ENCODE results near the gene IFI35.
"Not testable (repeated sequence)": the region's sequence is repeated elsewhere in the genome, so short reads cannot be mapped to it uniquely, and the experiment has no call there.

IFI35 gene

DNA sequence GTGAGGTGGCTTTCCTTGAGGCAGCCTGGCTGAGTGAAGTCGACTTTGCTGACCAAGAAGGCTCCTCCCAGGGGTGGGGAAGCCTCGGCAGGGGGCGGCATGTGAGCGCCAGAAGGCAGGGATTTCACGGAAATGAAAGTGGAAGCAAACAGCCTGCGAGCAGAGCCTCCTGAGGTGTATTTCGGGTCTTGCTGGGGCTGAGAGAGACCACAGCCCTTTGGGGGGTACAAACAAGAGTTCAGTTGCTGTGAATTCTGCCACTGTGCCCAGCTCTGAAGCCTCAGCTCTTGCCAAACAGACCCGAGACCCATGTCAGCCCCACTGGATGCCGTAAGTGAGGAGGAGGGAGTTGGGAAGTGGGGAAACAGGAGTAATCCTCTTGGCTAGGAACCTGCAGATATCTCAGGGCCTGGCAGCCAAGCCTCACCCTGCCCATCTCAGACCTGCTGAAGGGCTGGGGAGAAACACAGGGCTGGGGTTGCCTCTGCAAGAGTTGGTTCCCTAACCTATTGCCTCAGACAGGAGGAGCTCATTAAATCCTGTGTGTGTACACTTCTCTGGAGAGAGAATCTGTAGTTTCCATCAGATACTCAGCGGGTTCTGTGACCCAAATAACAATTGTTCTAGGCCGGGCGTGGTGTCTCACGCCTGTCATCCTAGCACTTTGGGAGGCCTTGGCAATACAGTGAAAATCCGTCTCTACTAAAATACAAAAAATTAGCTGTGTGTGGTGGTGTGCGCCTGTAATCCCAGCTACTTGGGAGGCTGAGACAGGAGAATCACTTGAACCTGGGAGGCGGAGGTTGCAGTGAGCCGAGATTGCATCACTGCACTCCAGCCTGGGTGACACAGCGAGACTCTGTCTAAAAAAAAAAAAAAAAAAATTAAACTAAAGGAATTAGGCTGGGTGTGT, at the start of gene IFI35:
IFI35 (plus strand) TSS at position 146 of the 913 bp plus-strand sequence; CDS start at position 310, 164 bp downstream.
- peak within 1 kb of the TSS; percentile 58 for H3K4me3 ChIP-seq (ENCODE audit: low read length)
- peak within 1 kb of the TSS; percentile 72 for H3K9ac ChIP-seq (ENCODE audit: low read depth, low read length)
- no peaks in the 10 kb centered on the region for H3K9me3 ChIP-seq (ENCODE audit: insufficient read depth, low read depth, low read length)
- no peaks in the 10 kb centered on the region for H3K27me3 ChIP-seq (ENCODE audit: insufficient read depth, low read length)
- no peak within 1 kb of the TSS for H3K27ac ChIP-seq (ENCODE audit: low read length)
- peaks cover 25% of the 10 kb centered on the region for H3K36me3 ChIP-seq (ENCODE audit: insufficient read depth, low read depth, low read length)
- no peaks in the 10 kb centered on the region for H3K4me1 ChIP-seq (ENCODE audit: insufficient read depth, low read length)

DNA sequence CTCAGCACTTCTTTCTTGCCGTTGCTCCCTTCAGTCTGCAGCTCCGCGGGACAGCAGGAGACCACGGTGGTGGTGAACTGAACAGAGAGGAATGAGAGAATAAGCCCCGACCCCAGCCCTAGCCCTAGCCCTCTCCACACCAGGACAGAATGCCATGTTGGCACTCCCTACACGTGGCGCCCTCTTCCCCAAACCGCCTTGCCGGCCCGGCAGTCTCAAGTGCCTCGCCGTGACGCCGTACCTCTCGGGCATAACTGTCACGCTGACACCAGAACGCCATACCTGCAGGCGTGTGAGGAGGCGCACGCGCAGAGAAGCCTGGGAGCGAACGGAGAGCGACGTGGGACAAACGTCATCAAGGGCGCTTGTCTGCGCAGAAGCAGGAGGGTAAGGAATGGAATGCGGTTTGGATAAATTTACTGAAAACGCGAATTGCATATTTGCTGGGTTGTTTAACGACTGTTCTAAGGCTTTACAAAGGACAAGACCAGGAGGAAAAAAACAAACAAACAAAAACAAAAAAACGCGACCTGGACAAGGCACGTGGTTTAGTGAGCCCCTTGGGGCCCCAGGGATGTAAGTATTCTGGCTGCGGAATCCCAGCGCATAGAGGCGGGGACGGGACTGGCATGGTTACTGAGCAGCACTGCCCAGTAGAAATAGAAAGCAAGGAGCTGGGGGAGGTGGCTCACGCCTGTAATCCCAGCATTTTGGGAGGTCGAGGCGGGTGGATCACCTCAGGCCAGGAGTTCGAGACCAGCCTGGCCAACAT, 42.2 kb upstream of the IFI35 start, which contains the start of gene AARSD1:
AARSD1 (minus strand) TSS at position 294 of the 772 bp plus-strand sequence; CDS start at position 280, 14 bp downstream.
- no peaks in the 10 kb centered on the region for H3K9me3 ChIP-seq (ENCODE audit: insufficient read depth, low read depth, low read length)
- H3K27me3 ChIP-seq (ENCODE audit: insufficient read depth, low read length): no peaks in the 10 kb centered on the region
- H3K4me3 ChIP-seq (ENCODE audit: low read length): peak within 1 kb of the TSS; percentile 97
- H3K9ac ChIP-seq (ENCODE audit: low read depth, low read length): peak within 1 kb of the TSS; percentile 89
- H3K36me3 ChIP-seq (ENCODE audit: insufficient read depth, low read depth, low read length): peaks cover 33% of the 10 kb centered on the region
- peak within 1 kb of the TSS; percentile 97 for H3K27ac ChIP-seq (ENCODE audit: low read length)
- no peaks in the 10 kb centered on the region for H3K4me1 ChIP-seq (ENCODE audit: insufficient read depth, low read length)

- Histone ChIP-seq H3K27ac (ENCODE audit: low read length) (no peak overlapping the region), H3K4me1 (ENCODE audit: insufficient read depth, low read length) (no peaks in the 10 kb centered on the region), H3K9ac (ENCODE audit: low read depth, low read length) (no peak overlapping the region), H3K36me3 (ENCODE audit: insufficient read depth, low read depth, low read length) (no peaks in the 10 kb centered on the region), H3K4me3 (ENCODE audit: low read length) (no peak overlapping the region), H3K27me3 (ENCODE audit: insufficient read depth, low read length) (no peaks in the 10 kb centered on the region), H3K9me3 (ENCODE audit: insufficient read depth, low read depth, low read length) (no peaks in the 10 kb centered on the region)
These were observed 38.7 kb upstream of the IFI35 start for GRCh38 chr17:42967925-42968324.

- Histone ChIP-seq H3K4me1 (ENCODE audit: insufficient read depth, low read length) (no peaks in the 10 kb centered on the region), H3K27ac (ENCODE audit: low read length) (no peak overlapping the region), H3K27me3 (ENCODE audit: insufficient read depth, low read length) (no peaks in the 10 kb centered on the region), H3K4me3 (ENCODE audit: low read length) (no peak overlapping the region), H3K36me3 (ENCODE audit: insufficient read depth, low read depth, low read length) (no peaks in the 10 kb centered on the region), H3K9ac (ENCODE audit: low read depth, low read length) (no peak overlapping the region), H3K9me3 (ENCODE audit: insufficient read depth, low read depth, low read length) (no peaks in the 10 kb centered on the region)
These were observed 37.5 kb upstream of the IFI35 start for GRCh38 chr17:42969001-42969581.

DNA sequence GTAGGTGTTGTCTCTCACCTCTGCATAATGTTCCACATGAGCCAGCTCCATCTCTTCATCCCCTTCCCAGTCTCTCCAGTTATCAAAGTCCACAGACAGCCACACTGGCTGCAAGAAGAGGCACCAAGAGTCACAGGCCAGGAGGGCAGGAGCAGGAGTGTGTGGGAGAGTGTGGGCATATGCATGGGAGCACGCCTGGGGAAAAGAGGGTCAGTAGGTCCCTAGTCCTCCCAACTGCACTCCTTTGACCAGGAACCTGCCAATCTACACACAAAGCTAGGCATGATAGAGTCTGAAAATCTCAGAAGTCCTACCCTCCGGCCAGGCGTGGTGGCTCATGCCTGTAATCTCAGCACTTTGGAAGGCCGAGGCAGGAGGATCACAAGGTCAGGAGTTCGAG, 35.0 kb upstream of the IFI35 start:
- H3K27me3 ChIP-seq (ENCODE audit: insufficient read depth, low read length): no peaks in the 10 kb centered on the region
- H3K4me1 ChIP-seq (ENCODE audit: insufficient read depth, low read length): no peaks in the 10 kb centered on the region
- no peak overlapping the region for H3K4me3 ChIP-seq (ENCODE audit: low read length)
- H3K9ac ChIP-seq (ENCODE audit: low read depth, low read length): no peak overlapping the region
- no peaks in the 10 kb centered on the region for H3K9me3 ChIP-seq (ENCODE audit: insufficient read depth, low read depth, low read length)
- H3K27ac ChIP-seq (ENCODE audit: low read length): no peak overlapping the region
- no peaks in the 10 kb centered on the region for H3K36me3 ChIP-seq (ENCODE audit: insufficient read depth, low read depth, low read length)

GRCh38 chr17:42973323-42973722, 33.3 kb upstream of the IFI35 start:
- not testable (repeated sequence) for H3K27me3 ChIP-seq (ENCODE audit: insufficient read depth, low read length); H3K9ac ChIP-seq (ENCODE audit: low read depth, low read length); H3K36me3 ChIP-seq (ENCODE audit: insufficient read depth, low read depth, low read length); H3K27ac ChIP-seq (ENCODE audit: low read length); H3K4me3 ChIP-seq (ENCODE audit: low read length); H3K9me3 ChIP-seq (ENCODE audit: insufficient read depth, low read depth, low read length); H3K4me1 ChIP-seq (ENCODE audit: insufficient read depth, low read length)

- Histone ChIP-seq H3K9ac (ENCODE audit: low read depth, low read length) (no peak overlapping the region), H3K27me3 (ENCODE audit: insufficient read depth, low read length) (no peaks in the 10 kb centered on the region), H3K4me1 (ENCODE audit: insufficient read depth, low read length) (peaks cover 4% of the 10 kb centered on the region; the same call in 1 of the 2 replicates), H3K4me3 (ENCODE audit: low read length) (no peak overlapping the region), H3K36me3 (ENCODE audit: insufficient read depth, low read depth, low read length) (no peaks in the 10 kb centered on the region), H3K9me3 (ENCODE audit: insufficient read depth, low read depth, low read length) (no peaks in the 10 kb centered on the region), H3K27ac (ENCODE audit: low read length) (no peak overlapping the region)
These were observed 31.3 kb upstream of the IFI35 start for GRCh38 chr17:42975265-42975664.

GRCh38 chr17:42975701-42976100, 30.9 kb upstream of the IFI35 start:
- not testable (repeated sequence) for H3K4me1 ChIP-seq (ENCODE audit: insufficient read depth, low read length); H3K9me3 ChIP-seq (ENCODE audit: insufficient read depth, low read depth, low read length); H3K4me3 ChIP-seq (ENCODE audit: low read length); H3K27me3 ChIP-seq (ENCODE audit: insufficient read depth, low read length); H3K27ac ChIP-seq (ENCODE audit: low read length); H3K9ac ChIP-seq (ENCODE audit: low read depth, low read length); H3K36me3 ChIP-seq (ENCODE audit: insufficient read depth, low read depth, low read length)

DNA sequence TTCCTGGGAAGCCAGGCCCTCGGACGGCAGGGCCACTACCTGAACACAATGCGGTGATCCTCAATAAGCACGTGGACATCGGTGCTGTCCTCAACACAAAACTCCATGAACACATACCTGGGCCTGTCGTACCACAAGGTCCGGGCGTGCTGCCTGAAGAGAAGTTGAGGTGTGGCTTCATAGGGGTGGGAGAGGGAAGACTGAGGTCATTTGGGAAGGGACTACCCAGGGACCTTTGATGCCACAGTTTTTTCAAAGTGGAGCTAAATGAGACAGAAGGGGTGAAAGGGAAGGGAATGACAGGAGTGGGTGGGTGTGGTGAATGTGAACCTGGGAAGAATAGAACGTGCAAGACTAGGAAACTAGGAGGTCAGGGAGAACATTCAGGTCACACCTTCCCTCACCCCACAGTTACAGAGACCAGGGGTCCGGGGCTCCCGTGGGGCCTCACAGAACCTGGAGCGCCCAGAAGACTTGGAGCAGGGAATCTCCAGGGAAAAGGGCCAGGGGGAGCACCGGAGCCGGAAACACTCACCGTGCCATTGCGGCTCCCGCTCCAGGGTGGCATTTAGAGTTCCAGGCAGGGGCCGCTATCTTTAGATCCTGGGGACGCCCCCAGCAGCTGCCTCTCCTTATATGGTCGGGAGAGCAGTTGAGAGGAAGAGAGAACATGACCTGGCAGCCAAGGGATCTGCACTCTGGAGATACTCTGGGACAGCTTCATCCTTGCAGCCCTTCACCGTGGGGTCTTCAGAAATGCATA, 26.9 kb upstream of the IFI35 start, which contains the start of gene PTGES3L:
PTGES3L (minus strand) TSS at position 570 of the 763 bp plus-strand sequence; CDS start at position 543, 27 bp downstream.
- 0 out of 2 replicates have a peak, but pooled peaks cover 3% of the 10 kb centered on the region for H3K36me3 ChIP-seq (ENCODE audit: insufficient read depth, low read depth, low read length)
- H3K27me3 ChIP-seq (ENCODE audit: insufficient read depth, low read length): no peaks in the 10 kb centered on the region
- H3K9ac ChIP-seq (ENCODE audit: low read depth, low read length): peak within 1 kb of the TSS; percentile 90; the same call in 1 of the 2 replicates
- peaks cover 8% of the 10 kb centered on the region; the same call in 1 of the 2 replicates for H3K4me1 ChIP-seq (ENCODE audit: insufficient read depth, low read length)
- H3K27ac ChIP-seq (ENCODE audit: low read length): peak within 1 kb of the TSS; percentile 57
- peak within 1 kb of the TSS; percentile 94 for H3K4me3 ChIP-seq (ENCODE audit: low read length)
- no peaks in the 10 kb centered on the region for H3K9me3 ChIP-seq (ENCODE audit: insufficient read depth, low read depth, low read length)

GRCh38 chr17:42980274-42980765, 26.3 kb upstream of the IFI35 start, which contains the start of gene RUNDC1:
TSS of gene RUNDC1 (plus strand) at chr17:42980565. CDS start at chr17:42980577, 12 bp downstream.
- peaks cover 8% of the 10 kb centered on the region for H3K36me3 ChIP-seq (ENCODE audit: insufficient read depth, low read depth, low read length)
- H3K4me1 ChIP-seq (ENCODE audit: insufficient read depth, low read length): peaks cover 8% of the 10 kb centered on the region; the same call in 1 of the 2 replicates
- H3K9me3 ChIP-seq (ENCODE audit: insufficient read depth, low read depth, low read length): no peaks in the 10 kb centered on the region
- peak within 1 kb of the TSS; percentile 94 for H3K4me3 ChIP-seq (ENCODE audit: low read length)
- peak within 1 kb of the TSS; percentile 90 for H3K9ac ChIP-seq (ENCODE audit: low read depth, low read length)
- no peaks in the 10 kb centered on the region for H3K27me3 ChIP-seq (ENCODE audit: insufficient read depth, low read length)
- peak within 1 kb of the TSS; percentile 57 for H3K27ac ChIP-seq (ENCODE audit: low read length)

Measured in iPS-20b (cell line).